ENCODE data around the gene P2RY2.

P2RY2 gene

GRCh38 chr11:73239111-73239521, 21.0 kb downstream of the P2RY2 start:
- no peak for TF ChIP-seq TAF1 (IDR thresholded peaks at IDR 0.05; ENCODE audit: borderline replicate concordance, insufficient read depth, low read length)
- TF ChIP-seq FOXP2 (optimal IDR thresholded peaks at IDR 0.05; ENCODE audit: borderline replicate concordance, extremely low read depth, extremely low read length, insufficient read depth), result no peak
- TF ChIP-seq POLR2AphosphoS5 (IDR thresholded peaks at IDR 0.05; ENCODE audit: low read depth, low read length), result no peak
- no peak for TF ChIP-seq REST (IDR thresholded peaks at IDR 0.05; ENCODE audit: insufficient read depth in 1 of 2, low read depth in 2 of 2, low read length in 2 of 2)

GRCh38 chr11:73239571-73240189, 21.6 kb downstream of the P2RY2 start:
- no peak for TF ChIP-seq TAF1 (IDR thresholded peaks at IDR 0.05; ENCODE audit: borderline replicate concordance, insufficient read depth, low read length)
- no peak for TF ChIP-seq SIN3A (IDR thresholded peaks at IDR 0.05; ENCODE audit: borderline replicate concordance, insufficient read depth, low read length)
- no peak for TF ChIP-seq FOXP2 (optimal IDR thresholded peaks at IDR 0.05; ENCODE audit: borderline replicate concordance, extremely low read depth, extremely low read length, insufficient read depth)
- TF ChIP-seq REST (IDR thresholded peaks at IDR 0.05; ENCODE audit: insufficient read depth in 1 of 2, low read depth in 2 of 2, low read length in 2 of 2), result no peak
- TF ChIP-seq POLR2AphosphoS5 (IDR thresholded peaks at IDR 0.05; ENCODE audit: low read depth, low read length), result no peak

DNA sequence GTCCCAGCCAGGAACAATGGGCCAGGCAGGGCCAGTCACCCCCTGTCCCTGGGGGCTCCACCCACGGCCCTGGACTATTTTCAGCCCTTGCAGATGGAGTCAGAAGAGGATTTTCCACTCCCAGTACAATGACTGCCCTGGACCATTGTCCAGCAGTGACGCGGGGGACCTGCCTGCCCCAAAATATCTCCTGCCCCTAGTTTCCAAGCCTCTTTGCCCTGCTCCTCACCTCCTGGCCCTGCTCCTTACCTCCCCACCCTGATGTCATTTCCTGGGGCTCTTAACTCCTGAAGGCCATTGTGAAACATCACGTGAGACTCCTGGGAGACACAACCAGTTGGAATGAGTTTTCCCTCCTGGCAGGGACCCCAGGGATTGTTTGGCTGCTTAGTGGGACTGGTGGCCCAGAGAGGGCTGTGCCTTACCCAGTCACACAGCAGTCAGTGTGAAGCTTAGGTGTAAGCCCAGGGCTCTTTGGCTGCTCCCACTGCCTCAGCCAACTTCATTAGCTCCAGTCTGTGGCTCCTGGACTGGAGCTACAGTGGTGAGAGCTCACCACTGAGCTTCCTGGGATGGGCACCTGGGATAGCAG, 22.2 kb downstream of the P2RY2 start:
- no peak for TF ChIP-seq POLR2AphosphoS5 (IDR thresholded peaks at IDR 0.05; ENCODE audit: low read depth, low read length)
- no peak for TF ChIP-seq FOXP2 (optimal IDR thresholded peaks at IDR 0.05; ENCODE audit: borderline replicate concordance, extremely low read depth, extremely low read length, insufficient read depth)
- no peak for TF ChIP-seq REST (IDR thresholded peaks at IDR 0.05; ENCODE audit: insufficient read depth in 1 of 2, low read depth in 2 of 2, low read length in 2 of 2)
- TF ChIP-seq SIN3A (IDR thresholded peaks at IDR 0.05; ENCODE audit: borderline replicate concordance, insufficient read depth, low read length), result no peak
- TF ChIP-seq TAF1 (IDR thresholded peaks at IDR 0.05; ENCODE audit: borderline replicate concordance, insufficient read depth, low read length), result no peak

DNA sequence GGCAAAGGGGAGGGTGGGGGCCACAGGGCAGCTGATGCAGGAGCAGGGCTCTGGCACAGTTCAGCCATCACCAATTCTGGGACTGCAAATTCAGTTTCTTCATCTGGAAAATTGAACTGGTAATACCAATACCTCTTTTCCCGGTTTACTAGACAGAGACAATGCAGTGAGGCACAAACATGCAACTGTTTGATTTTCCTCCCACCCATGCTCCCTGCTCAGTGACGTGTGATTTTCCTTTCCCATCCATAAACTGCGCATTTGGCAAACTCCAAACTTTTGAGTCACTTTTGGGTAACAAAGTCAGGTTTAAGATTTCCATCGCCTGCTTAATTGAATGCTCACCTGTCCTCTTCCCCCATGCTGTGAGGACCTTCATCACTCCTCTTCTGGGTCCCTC, 23.2 kb downstream of the P2RY2 start:
- no peak for TF ChIP-seq FOXP2 (optimal IDR thresholded peaks at IDR 0.05; ENCODE audit: borderline replicate concordance, extremely low read depth, extremely low read length, insufficient read depth)
- no peak for TF ChIP-seq POLR2AphosphoS5 (IDR thresholded peaks at IDR 0.05; ENCODE audit: low read depth, low read length)
- TF ChIP-seq SIN3A (IDR thresholded peaks at IDR 0.05; ENCODE audit: borderline replicate concordance, insufficient read depth, low read length), result no peak
- no peak for TF ChIP-seq REST (IDR thresholded peaks at IDR 0.05; ENCODE audit: insufficient read depth in 1 of 2, low read depth in 2 of 2, low read length in 2 of 2)
- TF ChIP-seq TAF1 (IDR thresholded peaks at IDR 0.05; ENCODE audit: borderline replicate concordance, insufficient read depth, low read length), result no peak
